Astrocyte of the cerebellum (primary cell): ENCODE data around the gene RNF135.
A peak's percentile ranks its signal among the peaks of the same experiment; 100 is the strongest.

ENCODE experiments used
- DNase-seq: peaks from one replicate; pipeline ENCODE4 v3.0.0-alpha.2; 2011; ENCODE audit warnings: low read depth
- H3K4me3 ChIP-seq: 2 replicates; pipeline ENCODE4 v1.5.1; 2011; ENCODE audit warnings: mild to moderate bottlenecking, low read depth, low read length, moderate library complexity
- CTCF ChIP-seq: IDR thresholded peaks from 2 replicates; pipeline ENCODE4 v1.5.1; 2012; ENCODE audit warnings: low read length, low read depth, moderate library complexity, mild to moderate bottlenecking; ENCODE audit errors: missing control alignments
- in situ Hi-C: cut with HindIII; loops from 2 replicates; pipeline ENCODE4 v1.10.0; 2017; ENCODE audit warnings: low sequenced_read_pairs

RNF135 gene

DNA sequence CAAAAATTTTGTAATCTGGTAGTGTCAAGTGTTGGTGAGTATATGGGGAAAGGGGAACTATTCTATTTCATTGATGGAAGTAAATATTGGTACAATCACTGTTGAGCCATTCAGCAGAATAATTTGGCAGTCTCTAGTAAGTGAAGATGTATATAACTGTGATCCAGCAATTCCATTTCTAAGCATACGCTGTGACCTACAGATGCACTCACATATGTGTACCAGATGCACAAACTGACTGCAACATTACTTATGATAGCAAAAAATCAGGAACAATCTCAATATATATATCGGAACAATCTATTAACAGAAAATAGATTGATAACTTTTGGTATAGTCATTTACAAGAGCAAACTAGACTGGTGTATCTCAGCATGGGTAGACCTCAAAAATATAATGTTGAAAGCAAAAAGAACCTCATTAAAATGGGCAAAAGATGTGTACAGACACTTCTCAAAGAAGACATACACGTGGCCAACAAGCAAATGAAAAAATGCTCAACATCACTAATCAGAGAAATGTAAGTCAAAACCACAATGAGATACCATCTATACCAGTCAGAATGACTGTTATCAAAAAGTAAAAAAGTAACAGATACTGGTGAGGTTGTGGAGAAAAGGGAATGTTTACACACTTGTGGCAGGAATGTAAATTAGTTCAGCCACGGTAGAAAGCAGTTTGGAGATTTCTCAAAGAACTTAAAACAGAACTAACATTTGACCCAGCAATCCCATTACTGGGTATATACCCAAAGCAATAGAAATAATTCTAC lies 28.3 kb upstream of the RNF135 start:
- no peak for TF ChIP-seq CTCF
- in situ Hi-C loops = no loop called here
- no peak overlapping the region for H3K4me3 ChIP-seq
- no peak for DNase-seq

- in situ Hi-C loops = no loop called here
- no peak overlapping the region for H3K4me3 ChIP-seq
- TF ChIP-seq CTCF = no peak
- DNase-seq = no peak
Observed at GRCh38 chr17:30947796-30948195, 23.0 kb upstream of the RNF135 start.

- H3K4me3 ChIP-seq = no peak overlapping the region
- in situ Hi-C loops = no loop called here
- no peak for TF ChIP-seq CTCF
- DNase-seq = no peak
Observed at GRCh38 chr17:30950189-30950588, 20.6 kb upstream of the RNF135 start.

- no peak for TF ChIP-seq CTCF
- no peak overlapping the region for H3K4me3 ChIP-seq
- DNase-seq = peak; percentile 12
- in situ Hi-C loops = no loop called here
Observed at GRCh38 chr17:30950669-30951399, 20.0 kb upstream of the RNF135 start.

- in situ Hi-C loops = no loop called here
- no peak for TF ChIP-seq CTCF
- DNase-seq = no peak
- H3K4me3 ChIP-seq = no peak overlapping the region
Observed at GRCh38 chr17:30952638-30953393, 18.0 kb upstream of the RNF135 start.

- no peak for TF ChIP-seq CTCF
- in situ Hi-C loops = no loop called here
- no peak for DNase-seq
- H3K4me3 ChIP-seq = no peak overlapping the region
Observed at GRCh38 chr17:30954046-30954830, 16.6 kb upstream of the RNF135 start.
